NCI-H2171 treated with DMSO at 0.1 percent for 48 hours (cell line): ENCODE data around the gene ICE2.

ENCODE experiments used
- DNase-seq: peaks from one replicate; lab custom pipeline; 2025; lab: John Stamatoyannopoulos, UW

The ICE2 gene

DNA sequence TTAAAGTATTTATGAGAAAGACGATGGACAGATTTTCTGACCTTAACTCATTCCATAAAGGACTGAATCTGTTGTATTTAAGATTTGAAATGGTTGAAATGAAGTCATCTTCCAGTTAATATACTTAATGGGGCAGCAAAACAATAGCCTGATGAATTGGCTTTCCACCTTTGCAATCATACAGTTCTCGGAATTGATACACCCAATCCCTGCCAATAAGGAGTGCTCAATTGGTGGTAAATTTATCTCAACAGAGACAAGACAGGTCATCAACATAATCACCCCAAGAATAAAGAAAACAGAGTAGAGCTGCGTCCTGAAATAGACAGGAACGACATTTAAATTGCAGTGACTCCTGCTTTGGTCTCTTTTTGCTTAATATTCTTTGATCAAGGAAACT is 92.3 kb downstream of the ICE2 start:
- no peak for DNase-seq

DNA sequence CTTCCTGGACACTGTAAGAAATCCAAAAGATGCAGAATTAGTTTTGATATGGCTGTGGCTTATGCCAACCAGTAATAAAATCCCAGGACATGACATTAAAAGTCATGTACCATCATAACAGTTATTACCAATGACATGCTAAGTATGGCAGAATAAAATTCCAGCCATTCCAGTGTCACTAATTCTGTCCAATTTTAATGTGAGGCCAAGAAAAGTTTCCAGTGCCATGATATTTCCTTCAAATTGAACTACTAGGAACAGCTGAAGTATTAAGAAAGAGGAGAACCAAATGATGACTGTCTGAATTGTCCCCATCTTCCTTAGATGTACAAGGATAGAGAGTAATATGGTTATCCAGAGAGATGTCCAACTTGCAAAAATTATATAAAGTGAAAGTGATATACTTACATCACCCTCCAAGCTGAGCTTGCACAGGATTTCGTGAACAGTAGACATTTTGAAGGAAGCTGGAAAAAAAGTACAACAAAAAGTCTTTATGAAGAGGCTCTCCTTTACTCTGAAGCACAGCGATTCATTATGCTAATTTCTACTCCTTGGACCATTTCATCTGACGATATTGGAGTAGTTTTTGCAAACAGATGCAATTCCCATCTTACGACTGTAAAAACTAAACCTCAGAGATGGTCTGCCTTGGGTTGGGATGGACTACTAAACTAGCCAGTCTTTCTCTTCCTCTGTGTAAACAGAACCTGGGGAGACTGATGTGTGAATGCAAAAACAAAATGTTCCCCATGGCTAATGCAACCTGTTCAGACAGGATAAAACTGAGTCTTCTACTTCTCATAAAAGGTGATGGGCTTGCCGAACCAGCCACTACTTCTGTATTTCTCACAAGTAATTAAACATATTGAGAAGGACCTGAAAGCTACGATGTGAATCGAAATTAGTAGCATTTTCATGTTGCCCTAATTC is 93.1 kb downstream of the ICE2 start:
- no peak for DNase-seq

DNA sequence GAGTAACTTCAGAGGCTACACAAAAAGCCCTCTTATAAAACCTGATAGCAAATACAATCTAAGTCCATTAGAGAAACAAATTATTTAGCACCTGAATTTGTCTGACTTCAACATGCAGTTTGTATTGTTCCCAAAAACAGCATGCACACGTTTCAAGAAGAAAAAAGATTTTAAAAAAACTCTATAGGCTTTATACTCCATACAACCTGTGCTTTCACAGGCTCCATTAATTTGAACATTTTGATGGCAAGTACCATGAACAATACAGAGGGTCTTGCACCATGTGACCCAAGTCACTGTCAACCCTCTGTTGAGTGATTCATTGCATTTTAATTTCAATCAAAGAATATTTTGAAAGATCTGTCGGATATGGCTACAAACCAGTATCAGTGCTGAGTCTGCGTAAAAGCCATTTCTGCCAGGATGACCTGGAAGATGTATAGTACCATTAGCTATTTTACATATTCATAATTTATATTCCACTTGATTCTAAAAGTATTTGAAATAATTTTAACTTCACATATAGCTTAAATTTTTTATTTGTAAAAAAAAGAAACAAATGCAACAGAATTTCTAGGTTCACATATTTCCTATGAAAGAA is 94.3 kb downstream of the ICE2 start:
- DNase-seq, result no peak

DNA sequence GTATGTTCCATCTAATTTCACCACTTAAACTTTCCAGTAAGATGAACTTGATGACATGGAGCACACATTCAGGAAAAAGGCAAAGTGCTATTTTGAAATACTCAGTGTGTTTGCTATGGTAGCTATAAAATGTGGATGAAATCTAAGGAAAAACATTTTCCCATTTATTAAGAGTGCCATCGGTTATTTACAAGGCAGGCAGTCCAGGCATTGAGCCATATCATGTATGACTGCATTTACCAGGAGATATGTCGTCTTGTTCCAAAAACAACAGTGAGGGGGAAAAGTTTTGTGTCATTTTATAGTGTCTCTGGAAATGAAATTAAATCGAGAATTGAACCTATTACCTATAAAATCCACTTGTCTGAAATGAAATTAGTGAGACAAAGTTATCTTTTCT is 94.9 kb downstream of the ICE2 start:
- DNase-seq, result no peak

DNA sequence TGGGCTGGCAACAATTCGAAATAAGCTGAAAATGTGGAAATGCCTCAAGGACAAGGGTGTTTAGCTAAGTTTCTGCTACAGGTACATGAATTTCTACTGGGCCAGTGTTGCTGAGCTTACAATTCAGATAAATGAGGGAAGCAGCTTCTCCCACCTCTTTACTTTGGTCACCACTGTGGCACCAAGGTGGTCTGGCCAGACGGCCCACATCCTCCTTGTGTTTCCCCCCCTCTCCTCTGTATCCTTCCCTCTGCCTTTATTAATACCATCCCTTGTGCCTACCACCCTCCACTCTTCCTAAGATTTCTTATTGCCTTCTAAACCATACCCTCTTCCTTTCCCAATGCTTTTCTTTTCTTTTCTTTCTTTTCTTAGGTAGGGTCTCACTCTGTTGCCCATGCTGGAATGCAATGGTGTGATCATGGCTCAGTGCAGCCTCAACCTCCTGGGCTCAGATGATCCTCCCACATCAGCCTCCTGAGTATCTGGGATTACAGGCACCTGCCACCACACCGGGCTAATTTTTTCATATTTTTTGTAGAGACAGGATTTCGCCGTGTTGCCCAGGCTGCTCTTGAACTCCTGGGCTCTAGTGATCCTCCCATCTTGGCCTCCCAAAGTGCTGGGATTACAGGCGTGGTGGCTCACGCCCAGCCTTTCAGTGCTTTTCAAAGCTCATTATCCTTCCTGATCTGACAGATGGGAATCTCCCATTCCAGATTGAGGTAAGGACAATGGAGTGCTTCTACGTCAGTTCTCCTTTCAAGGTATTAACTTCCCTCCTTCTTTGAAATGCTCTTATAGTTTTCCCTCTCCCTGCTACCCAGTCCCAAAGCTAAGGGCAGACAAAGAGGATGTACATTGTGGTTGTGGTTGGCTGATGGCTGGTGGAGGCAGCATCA is 95.9 kb downstream of the ICE2 start:
- no peak for DNase-seq

DNA sequence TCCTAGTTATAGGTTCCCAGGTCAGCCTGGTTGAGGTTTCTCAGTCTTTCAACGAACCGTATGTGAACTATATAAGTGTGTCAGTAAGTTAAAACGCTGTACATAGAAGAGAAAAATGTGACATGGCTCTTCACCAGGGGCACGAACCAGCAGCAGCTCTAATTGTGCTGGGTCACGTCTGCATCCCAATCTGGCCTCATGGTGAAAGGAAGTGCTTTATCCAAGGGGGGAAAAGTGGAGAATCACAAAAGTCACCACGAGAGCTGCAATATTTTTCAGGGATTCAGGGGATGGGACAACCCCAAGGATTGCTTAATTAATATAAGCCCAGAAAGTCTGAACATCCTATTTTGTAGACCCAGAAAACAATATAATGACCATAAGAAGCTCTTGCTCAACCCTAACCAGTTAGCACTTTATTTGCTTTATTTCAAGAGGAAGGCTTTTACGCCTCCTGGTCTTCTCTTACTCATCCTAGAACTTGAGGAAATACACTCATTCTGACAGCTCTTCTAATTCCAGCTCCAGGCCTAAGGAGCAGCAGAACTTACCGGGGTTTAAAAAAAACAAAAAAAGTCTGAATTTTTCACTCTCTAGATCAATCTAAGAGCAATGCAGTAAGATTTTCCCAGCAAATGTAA is 97.7 kb downstream of the ICE2 start:
- no peak for DNase-seq

DNA sequence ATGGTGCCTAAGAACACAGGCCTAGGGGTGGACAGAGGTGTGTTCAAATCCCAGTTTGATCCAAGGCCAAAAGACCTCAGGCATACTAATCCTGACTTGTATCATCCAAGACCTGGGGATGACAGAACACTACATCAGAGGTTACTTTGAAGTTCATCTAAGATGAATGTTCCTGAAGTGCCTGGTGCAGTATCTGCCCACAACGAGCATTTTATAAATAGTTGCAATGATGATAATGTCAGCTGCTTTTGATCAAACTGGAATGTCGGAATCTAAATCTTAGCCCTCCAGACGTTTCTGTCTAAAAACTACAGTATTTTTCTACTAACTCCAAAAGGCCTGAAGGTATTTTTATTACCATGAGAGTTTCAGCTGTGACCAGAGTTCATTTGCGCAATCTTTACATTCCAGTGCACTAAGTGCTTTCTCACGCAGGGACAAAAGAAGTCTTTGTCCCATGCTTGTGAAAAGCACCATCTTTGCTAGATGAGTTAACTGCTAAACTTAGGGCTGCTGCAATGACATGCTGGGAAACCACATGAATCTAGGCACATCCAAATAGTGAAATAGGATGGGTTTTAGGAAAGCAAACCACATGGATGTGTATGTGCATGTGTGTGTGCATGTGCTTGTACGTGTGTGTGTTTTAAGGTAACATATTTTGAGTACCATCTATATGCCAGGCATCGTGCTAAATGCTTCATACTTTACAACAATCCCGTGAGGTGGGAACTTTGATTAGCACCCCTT is 99.2 kb downstream of the ICE2 start:
- no peak for DNase-seq

DNA sequence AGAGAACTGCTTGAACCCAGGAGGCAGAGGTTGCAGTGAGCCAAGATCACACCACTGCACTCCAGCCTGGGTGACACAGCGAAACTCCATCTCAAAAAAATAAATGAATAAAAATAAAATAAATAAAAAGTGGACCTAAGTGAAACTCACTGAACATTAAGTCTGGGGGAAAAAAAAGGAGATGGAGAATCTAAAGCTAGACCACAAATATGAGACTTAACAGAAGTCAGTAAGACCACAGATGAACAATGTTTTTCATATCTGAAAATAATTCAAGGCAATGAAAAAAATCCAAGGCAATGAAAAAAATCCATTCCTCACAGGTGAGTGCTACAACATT is 99.8 kb downstream of the ICE2 start:
- DNase-seq, result no peak

DNA sequence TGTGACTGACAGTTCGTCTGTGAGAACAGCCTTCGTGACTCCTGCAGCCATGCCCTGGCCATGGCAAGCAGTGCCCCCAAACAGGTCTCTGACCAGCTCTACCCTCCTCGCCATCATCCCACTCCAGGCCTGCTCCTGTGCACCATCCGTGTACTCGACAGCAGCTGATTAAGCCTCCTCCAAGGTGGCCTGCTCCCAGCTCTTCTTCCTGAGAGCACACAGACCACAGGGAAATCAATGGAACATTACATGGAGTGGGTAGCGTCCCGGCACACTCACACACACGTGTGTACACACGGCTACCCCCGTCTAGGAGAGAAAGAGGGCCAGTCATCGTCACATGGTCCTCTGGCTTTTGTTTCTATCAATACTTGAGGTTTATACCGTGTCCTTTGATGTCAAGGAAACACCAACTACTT is 102.3 kb downstream of the ICE2 start:
- no peak for DNase-seq

DNA sequence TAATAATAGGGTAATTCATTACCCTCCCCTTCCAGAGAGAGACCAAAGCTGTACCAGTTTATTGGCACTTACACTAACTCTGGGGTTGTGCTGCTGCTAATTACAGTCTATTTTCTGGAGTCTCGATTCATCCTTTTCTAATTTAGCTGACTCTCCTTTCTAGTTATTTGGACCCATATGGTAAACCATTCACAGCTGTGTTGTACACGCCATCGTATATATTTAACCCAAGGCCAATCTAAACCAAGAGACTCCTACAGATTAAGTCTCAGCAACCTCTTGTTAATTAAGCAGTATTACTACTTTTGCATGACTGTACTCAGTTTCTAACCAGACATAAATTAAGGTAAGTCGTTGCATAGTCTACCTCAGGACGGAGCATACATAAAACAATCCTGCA is 103.6 kb downstream of the ICE2 start:
- peak; percentile 54 for DNase-seq

DNA sequence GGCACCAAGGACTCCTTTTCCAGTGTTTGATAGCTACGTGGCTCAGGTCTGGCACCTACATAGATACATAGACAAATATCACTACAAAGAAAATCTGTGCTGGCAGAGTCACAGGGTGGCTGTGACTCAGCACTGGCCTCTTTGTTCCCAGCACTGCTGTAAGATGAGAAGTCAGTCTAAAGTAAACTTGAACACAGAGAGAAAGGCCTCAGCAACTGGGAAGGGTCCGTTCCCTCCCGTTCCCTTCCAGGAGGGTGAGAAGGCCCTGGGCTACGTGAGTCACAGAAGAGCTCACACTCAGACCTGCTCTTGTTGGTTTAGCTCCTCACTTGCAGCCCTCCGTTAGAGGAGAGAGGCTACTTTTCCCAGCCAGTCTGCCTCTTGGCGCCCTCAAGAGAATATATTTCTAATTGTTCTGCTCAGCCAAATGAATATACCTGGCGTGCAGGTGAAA is 104.3 kb downstream of the ICE2 start:
- no peak for DNase-seq

DNA sequence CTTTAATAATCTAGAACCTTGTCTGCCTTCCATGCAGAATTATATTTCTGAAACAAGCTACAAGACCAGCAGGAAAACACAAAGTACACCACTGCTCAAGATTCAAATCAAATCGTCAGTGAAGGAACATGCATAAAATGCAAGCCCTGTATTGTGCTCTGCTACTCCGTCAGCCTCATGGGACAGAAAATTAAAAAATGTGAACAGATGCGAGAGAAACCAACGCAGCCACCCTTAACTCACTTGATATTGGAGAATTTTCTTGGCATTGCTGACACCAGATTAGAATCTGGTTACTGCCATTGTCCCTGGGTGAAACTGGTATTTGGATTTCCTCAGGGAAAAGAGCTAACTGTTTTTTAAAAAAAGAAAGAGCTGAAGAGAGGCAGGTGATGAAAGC is 104.7 kb downstream of the ICE2 start:
- DNase-seq, result peak; percentile 97

DNA sequence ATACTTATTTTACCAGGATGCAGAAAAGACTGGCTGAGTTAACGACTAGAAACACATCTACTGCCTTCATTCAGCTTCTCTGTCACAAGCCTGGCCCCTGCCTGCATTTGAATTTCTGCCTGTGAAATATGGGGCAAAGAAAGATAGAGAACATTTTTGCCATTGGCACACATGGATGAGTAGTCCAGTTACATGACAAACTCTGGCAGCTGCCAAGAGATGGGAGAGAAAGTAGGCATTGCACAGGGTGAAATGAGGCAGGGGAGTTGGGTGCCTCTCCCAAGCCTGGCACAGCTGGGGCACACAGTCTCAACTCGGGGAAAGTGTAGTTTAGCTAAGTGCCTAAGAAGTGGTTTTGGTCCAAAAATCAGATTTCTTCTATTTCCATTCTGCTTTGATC is 105.2 kb downstream of the ICE2 start:
- peak; percentile 69 for DNase-seq

DNA sequence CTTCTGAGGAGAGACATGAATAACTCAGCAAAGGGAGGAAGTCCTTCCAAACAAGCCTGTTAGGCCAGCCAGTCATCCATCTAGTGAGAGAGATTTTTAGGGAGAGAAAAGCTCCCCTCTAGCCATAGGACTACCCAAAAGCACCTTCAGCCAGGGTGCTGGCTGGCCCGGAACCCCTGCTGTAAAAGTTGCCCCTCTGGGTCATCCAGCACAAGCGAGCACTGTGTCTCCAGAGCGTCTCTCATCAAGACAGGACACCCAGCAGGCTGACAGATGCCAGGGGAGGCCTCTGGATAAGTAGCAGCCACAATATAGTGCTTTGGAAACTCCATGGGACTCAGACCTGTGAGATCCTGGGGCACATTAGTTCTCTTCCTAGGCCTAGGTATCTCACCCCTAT is 105.6 kb downstream of the ICE2 start:
- peak; percentile 59 for DNase-seq

DNA sequence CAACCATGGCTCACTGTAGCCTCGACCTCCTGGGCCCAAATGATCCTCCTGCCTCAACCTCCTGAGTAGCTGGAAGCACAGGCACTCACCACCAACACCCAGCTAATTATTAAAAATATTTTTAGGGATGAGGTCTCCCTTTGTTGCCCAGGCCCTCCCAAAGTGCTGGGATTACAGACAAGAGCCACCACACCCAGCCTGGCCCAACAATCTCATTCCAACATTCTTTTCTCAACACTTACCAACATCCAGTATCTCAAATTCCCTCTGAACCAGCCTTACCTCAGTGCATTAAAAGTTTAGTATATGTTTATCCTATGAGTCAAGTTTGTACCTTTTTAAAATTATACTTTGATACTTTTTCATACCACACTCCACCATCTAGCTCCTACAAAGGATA is 106.2 kb downstream of the ICE2 start:
- DNase-seq, result no peak

DNA sequence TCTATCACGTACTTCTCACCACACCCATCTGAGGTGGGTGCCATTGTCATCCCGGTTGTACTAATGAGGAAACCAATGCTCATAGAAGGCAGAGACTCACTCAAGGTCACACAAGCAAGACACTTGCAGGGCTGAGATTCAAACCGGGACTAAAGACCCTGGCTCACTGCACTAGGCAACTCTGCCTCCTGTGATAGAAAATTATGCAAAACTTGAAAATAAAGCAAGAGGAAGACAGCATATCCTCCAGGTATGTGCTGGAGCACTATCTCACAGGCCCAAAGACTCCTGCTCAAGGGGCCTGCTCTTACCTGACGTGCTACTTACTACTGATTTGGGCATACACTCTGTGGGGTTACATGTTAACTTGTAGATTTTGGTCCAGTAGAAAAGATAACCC is 106.7 kb downstream of the ICE2 start:
- DNase-seq, result no peak

DNA sequence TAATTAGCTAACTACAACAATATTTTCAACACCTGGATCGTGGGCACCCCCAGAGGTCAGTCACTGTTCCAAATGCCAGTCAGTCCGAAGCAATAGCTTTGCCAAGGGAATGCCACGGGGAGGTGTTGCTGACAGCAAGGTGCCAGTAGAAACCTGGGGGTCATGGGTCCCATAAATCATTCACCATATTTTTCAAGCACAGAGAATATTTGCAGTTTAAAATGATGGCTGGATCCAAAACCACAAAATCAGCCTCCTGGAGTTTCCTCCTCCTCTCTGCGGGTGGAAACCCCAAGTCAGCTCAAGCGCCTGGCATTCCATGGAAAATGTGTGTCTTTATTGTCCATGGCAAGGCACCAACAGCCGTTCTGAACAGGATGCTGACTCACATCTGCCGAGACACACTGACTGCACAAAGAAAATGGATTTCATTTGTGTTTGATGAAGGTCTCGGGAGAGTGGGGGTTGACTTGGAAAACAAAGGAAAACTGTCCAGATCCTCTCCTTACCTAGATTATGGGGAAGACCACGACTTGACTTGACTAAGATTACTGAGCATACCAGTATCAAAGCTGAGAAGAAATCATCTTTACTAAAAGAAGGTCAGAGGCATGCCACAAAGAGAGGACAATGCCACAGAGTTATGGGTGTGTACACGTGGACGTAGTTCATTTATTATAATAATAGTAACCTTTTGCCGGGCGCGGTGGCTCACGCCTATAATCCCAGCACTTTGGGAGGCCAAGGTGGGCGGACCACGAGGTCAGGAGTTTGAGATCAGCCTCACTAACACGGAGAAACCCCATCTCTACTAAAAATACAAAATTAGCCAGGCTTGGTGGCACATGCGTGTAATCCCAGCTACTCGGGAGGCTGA is 107.5 kb downstream of the ICE2 start:
- peak; percentile 33 for DNase-seq

DNA sequence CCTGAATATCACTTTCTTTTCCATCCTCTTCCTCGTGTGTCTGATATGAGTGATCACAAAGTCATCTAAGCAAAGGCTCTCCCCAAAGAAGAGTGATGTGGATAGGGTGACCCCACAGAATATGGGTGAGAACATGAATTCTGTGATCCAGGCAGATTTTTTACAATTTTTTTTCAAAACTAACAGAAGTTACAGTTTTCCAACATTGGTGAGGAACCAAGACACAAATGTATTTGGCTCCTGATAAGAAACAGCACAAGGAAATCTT is 108.1 kb downstream of the ICE2 start:
- no peak for DNase-seq

DNA sequence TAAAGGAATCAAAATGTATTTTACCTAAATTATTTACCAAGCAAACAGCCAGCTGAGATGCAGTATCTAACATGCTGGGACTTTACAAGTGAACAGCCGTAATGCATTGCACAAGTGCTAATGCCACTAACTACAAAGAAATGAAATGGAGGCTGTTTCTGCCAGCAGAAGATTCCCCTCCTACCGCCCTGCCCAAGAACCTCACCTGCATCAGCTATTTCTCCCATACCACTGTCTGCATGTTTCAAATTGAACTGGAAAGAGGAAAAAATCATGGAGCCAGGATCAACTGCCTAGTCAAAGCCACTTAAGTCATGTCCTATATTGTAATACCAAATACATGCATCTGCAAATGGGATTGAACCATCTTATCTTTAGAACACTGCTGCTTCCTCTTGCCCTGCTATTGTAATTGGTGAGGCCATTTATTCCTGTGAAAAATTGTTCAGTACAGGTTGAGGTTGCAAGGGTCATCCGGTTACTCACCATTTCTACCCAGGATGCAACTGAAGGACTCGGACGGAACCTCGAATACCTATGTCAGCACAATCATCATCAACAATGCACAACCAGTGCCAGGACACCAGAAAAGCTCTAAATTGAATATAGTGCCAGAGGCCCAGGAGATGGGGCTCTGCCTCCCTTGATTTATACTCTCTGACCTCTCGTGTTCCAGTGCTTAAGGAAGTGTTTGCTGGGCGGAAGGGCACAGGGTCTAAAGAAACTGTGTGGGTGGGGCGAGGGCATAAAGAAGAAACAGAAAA is 108.7 kb downstream of the ICE2 start:
- DNase-seq, result no peak

DNA sequence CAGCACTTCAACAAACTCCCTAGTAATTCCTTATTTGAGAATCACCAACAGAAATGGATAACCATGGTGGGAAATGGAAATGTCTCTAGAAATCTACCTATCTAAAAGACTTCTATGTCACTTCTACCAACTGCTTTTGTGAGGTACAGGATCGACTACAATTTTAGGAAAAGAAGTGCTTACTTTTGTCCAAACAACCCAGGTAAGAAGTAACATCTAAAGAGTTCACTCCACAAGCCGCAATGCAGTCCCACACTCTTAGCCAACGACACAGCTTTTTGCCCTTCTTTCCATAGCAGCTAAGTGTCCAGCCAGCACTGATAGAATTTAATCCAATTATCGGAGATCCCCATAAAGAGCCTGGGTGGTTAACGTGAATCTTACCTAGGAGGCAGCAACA is 109.2 kb downstream of the ICE2 start:
- DNase-seq, result no peak
